Lung (tissue), 12 donors: ENCODE data around the gene SND1. TPM values are rescaled to one million over a fixed set of nuclear protein-coding genes. Genes with fewer than 3 reads are reported as not detected.

ENCODE experiments used
- ATAC-seq: fragments of 200-7000 bp; cut with Tn5 transposase; one replicate; pipeline ENCODE4 v1.9.1; 2020; ENCODE audit warnings: moderate number of reproducible peaks; ENCODE audit not compliant: insufficient read depth, low FRiP score
- DNase-seq, 3 donors: peaks; one replicate each; pipeline ENCODE4 v3.0.0-alpha.2; 2013 to 2017
- H3K27ac ChIP-seq, 2 donors: one replicate each; pipeline ENCODE4 v1.5.1; 2013; ENCODE audit warnings: mild to moderate bottlenecking in 2 of 2, moderate library complexity in 2 of 2, control low read depth in 1 of 2, inconsistent platforms in 1 of 2, low read depth in 1 of 2, low read length in 1 of 2
- H3K27me3 ChIP-seq, 3 donors: one replicate each; pipeline ENCODE4 v1.5.1; 2013; ENCODE audit warnings: low read length in 2 of 3; ENCODE audit not compliant: control insufficient read depth in 3 of 3, insufficient read depth in 3 of 3
- H3K36me3 ChIP-seq, 4 donors: one replicate each; pipeline ENCODE4 v1.5.1; 2013; ENCODE audit warnings: low read length in 4 of 4, mild to moderate bottlenecking in 1 of 4, moderate library complexity in 1 of 4; ENCODE audit not compliant: control insufficient read depth in 4 of 4, insufficient read depth in 4 of 4
- H3K4me1 ChIP-seq, 5 donors: one replicate each; pipeline ENCODE4 v1.5.1; 2013; ENCODE audit warnings: low read length in 5 of 5, mild to moderate bottlenecking in 2 of 5, moderate library complexity in 1 of 5; ENCODE audit not compliant: control insufficient read depth in 5 of 5, insufficient read depth in 5 of 5
- H3K4me3 ChIP-seq: one replicate; pipeline ENCODE4 v1.5.1; 2013; ENCODE audit warnings: mild to moderate bottlenecking, control low read depth, moderate library complexity
- H3K9ac ChIP-seq, 2 donors: one replicate each; pipeline ENCODE4 v1.5.1; 2013; ENCODE audit warnings: low read length in 2 of 2, control low read depth in 1 of 2; ENCODE audit not compliant: insufficient read depth in 1 of 2
- H3K9me3 ChIP-seq, 4 donors: one replicate each; pipeline ENCODE4 v1.5.1; 2013; ENCODE audit warnings: low read length in 3 of 4, mild to moderate bottlenecking in 1 of 4, moderate library complexity in 1 of 4; ENCODE audit not compliant: control insufficient read depth in 4 of 4, insufficient read depth in 3 of 4
- whole genome bisulfite sequencing, 2 donors: extraction: QIAGEN DNeasy Blood & Tissue Kit; methylation state at CpG; one replicate each; pipeline ENCODE4 v1.1.7; 2013; 5-methylcytosine and 5-hydroxymethylcytosine counted together
- polyA plus RNA-seq, 2 donors: library from polyadenylated mRNA; stranded (reverse); fragments of 200-250 nt; gene quantifications; one replicate each; pipeline ENCODE4 v1.2.1, GENCODE V29; 2013
- total RNA-seq, 2 donors: library from RNA; depleted of rRNA in 1 of 2; stranded (reverse); fragments of >200 nt in 1 of 2; gene quantifications; one replicate each; pipeline ENCODE4 v1.2.1, GENCODE V29; 2014 to 2021
- TF ChIP-seq, protein P1 (sequence below): IDR thresholded peaks from 2 replicates; pipeline ENCODE4 v1.5.1; 2012; ENCODE audit warnings: mild to moderate bottlenecking; ENCODE audit errors: control extremely low read depth, extremely low read depth
- donor health status: control.
- donor health status: control.
- donor health status: Bipolar disorder and iron deficiency.
- donor health status: healthy.
- donor health status: DM: yes; HTN: yes; CAD: no.

Gene SND1
- total and polyA plus RNA-seq, 4 donors, result 94.5 to 210 (median 137) TPM

DNA sequence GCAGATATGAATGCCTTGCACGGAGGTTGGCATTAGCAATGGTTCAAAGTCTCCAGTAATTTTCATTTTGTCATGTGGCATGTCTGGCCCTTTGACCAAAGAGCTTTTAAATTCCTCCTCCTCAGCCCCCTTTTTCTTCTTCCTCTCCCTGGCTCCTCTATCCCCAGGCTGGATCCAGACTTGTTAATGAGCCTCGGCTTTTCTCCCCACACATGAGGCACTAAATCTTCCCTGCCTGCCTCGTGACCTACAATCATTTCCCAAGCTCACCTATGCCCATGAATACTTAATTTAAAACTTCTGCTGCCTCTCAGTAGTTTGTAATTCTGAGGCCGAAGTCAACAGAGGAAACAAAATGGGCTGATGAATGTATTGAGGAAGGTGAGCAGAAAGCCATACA lies 402.5 kb downstream of the SND1 start:
- WGBS, 2 donors, result 97 to 99% methylated on average over 4 of the region's 4 CpGs

DNA sequence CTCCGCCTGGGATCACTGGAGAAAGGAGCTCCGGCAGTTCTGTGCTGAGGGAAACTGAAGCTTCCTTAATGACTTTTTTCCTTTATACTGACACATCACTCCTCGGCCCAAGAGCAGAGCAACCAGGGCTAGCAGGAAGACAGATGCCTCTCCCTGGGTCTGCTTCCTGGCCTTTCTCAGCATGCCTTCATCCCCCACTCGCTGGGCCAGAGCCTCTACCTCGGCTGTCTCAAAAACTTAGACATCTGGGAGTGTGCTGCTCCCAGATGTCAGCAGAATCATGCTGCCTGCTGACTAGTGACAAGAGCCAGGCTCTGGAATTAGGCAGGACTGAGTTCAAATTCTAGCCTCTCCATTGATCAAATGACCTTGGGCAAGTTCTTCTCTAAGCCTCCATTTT lies 403.6 kb downstream of the SND1 start:
- Histone ChIP-seq H3K27ac (no peak overlapping the region), H3K4me3 (no peak overlapping the region), H3K4me1 (peaks cover 0 to 7% (median 3%) of the 10 kb centered on the region in 5 donors), H3K9ac (no peak overlapping the region), H3K36me3 (peaks cover 0 to 1% (median 0%) of the 10 kb centered on the region in 4 donors), H3K27me3 (no peaks in the 10 kb centered on the region), H3K9me3 (no peaks in the 10 kb centered on the region)
- TF ChIP-seq, protein P1, sequence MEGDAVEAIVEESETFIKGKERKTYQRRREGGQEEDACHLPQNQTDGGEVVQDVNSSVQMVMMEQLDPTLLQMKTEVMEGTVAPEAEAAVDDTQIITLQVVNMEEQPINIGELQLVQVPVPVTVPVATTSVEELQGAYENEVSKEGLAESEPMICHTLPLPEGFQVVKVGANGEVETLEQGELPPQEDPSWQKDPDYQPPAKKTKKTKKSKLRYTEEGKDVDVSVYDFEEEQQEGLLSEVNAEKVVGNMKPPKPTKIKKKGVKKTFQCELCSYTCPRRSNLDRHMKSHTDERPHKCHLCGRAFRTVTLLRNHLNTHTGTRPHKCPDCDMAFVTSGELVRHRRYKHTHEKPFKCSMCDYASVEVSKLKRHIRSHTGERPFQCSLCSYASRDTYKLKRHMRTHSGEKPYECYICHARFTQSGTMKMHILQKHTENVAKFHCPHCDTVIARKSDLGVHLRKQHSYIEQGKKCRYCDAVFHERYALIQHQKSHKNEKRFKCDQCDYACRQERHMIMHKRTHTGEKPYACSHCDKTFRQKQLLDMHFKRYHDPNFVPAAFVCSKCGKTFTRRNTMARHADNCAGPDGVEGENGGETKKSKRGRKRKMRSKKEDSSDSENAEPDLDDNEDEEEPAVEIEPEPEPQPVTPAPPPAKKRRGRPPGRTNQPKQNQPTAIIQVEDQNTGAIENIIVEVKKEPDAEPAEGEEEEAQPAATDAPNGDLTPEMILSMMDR, result no peak
- 68 to 92% methylated on average over 5 of the region's 5 CpGs for WGBS, 2 donors
- no peak for ATAC-seq
- peak in 1 of 3 donors; percentile 8 for DNase-seq

More for the DNA sequence above, 402.5 kb downstream of the SND1 start:
- Histone ChIP-seq H3K9ac (no peak overlapping the region), H3K4me1 (peaks cover 0 to 7% (median 3%) of the 10 kb centered on the region in 5 donors), H3K27me3 (no peaks in the 10 kb centered on the region), H3K9me3 (no peaks in the 10 kb centered on the region), H3K27ac (no peak overlapping the region), H3K36me3 (peaks cover 0 to 3% (median under 1%) of the 10 kb centered on the region in 4 donors), H3K4me3 (no peak overlapping the region)
- TF ChIP-seq, protein P1, result no peak
- DNase-seq, result no peak
- ATAC-seq, result no peak

DNA sequence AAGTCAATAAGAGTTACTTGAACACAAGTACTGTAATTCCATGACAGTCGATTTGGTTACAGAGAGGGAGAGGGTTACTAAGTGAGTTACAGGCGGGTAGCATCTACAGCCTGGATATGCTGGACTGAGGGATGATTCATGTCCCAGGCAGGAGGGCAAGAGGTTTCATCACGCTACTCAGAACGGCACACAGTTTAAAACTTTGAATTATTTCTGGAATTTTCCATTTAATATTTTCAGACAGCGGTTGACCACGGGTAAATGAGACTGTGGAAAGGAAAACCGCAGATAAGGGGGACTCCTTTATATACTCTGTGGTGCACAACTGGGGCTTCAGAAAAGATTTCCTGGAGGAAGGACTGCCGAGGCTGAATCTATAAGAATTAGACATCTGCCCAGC lies 404.9 kb downstream of the SND1 start:
- Histone ChIP-seq H3K4me1 (peaks cover 0 to 7% (median 3%) of the 10 kb centered on the region in 5 donors), H3K27me3 (no peaks in the 10 kb centered on the region), H3K27ac (no peak overlapping the region), H3K4me3 (no peak overlapping the region), H3K36me3 (peaks cover 0 to 1% (median 0%) of the 10 kb centered on the region in 4 donors), H3K9me3 (no peaks in the 10 kb centered on the region), H3K9ac (no peak overlapping the region)
- TF ChIP-seq, protein P1, result no peak
- ATAC-seq (no peak), DNase-seq (no peak)
- WGBS, 2 donors, result 91 to 97% methylated on average over 8 of the region's 8 CpGs

DNA sequence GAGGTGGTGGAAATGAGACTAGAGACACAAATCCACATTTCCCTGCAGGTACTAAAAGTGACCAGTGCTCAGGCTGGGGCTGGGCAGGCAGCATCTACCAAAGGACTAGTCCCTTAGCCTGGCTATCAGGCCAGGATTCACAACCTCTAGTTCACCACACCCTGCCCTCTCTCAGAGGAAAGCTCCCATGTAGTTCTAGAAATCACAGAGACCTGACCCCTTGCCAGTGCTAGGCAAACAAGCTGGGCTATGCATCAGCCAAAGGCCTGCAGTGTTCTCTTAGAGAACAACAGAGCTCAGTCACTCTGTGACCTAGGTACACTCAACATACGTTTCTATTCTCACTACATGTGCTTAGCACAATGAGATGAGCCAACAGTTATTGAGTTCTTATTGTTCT lies 405.9 kb downstream of the SND1 start:
- peaks cover 0 to 3% (median 0%) of the 10 kb centered on the region in 5 donors for H3K4me1 ChIP-seq
- DNase-seq, result no peak
- no peaks in the 10 kb centered on the region for H3K27me3 ChIP-seq
- WGBS, 2 donors, result 85 to 95% methylated on average over 1 of the region's 1 CpG
- TF ChIP-seq, protein P1, result no peak
- H3K9ac ChIP-seq, result no peak overlapping the region
- H3K4me3 ChIP-seq, result no peak overlapping the region
- H3K27ac ChIP-seq, result no peak overlapping the region
- H3K36me3 ChIP-seq, result peaks cover 0 to 1% (median 0%) of the 10 kb centered on the region in 4 donors
- no peak for ATAC-seq
- no peaks in the 10 kb centered on the region for H3K9me3 ChIP-seq
